ENCODE measurements around the gene RIMS3.

DNA sequence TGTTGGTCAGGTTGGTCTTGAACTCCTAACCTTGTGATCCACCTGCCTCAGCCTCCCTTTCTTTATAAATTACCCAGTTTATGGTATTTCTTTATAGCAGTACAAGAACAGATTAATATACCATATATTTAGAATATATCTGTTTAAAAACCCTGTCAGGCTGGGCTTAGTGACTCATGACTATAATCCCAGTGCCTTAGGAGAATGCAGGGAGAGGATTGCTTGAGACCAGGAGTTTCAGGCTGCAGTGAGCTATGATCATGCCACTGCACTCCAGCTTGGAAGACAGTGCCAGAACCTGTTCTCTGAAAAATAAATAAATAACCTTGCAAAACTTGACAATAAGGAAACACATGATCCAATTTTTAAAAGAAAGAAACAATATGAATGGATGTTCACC is 90.1 kb downstream of the RIMS3 start:
- TF ChIP-seq, protein P1, sequence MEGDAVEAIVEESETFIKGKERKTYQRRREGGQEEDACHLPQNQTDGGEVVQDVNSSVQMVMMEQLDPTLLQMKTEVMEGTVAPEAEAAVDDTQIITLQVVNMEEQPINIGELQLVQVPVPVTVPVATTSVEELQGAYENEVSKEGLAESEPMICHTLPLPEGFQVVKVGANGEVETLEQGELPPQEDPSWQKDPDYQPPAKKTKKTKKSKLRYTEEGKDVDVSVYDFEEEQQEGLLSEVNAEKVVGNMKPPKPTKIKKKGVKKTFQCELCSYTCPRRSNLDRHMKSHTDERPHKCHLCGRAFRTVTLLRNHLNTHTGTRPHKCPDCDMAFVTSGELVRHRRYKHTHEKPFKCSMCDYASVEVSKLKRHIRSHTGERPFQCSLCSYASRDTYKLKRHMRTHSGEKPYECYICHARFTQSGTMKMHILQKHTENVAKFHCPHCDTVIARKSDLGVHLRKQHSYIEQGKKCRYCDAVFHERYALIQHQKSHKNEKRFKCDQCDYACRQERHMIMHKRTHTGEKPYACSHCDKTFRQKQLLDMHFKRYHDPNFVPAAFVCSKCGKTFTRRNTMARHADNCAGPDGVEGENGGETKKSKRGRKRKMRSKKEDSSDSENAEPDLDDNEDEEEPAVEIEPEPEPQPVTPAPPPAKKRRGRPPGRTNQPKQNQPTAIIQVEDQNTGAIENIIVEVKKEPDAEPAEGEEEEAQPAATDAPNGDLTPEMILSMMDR (IDR thresholded peaks at IDR 0.05; ENCODE audit: low read length), result no peak
- no peak for TF ChIP-seq EZH2 (optimal IDR thresholded peaks at IDR 0.05; ENCODE audit: low read depth, low read length)
